ENCODE data around the gene CLEC4D.
"Not testable (repeated sequence)": the region's sequence is repeated elsewhere in the genome, so short reads cannot be mapped to it uniquely, and the experiment has no call there.

Gene CLEC4D

GRCh38 chr12:8513256-8513655 lies at the start of gene CLEC4D:
Gene CLEC4D (plus strand): TSS chr12:8513503. CDS start chr12:8513733, 230 bp downstream.
- no peak for DNase-seq (ENCODE audit: low read depth)

DNA sequence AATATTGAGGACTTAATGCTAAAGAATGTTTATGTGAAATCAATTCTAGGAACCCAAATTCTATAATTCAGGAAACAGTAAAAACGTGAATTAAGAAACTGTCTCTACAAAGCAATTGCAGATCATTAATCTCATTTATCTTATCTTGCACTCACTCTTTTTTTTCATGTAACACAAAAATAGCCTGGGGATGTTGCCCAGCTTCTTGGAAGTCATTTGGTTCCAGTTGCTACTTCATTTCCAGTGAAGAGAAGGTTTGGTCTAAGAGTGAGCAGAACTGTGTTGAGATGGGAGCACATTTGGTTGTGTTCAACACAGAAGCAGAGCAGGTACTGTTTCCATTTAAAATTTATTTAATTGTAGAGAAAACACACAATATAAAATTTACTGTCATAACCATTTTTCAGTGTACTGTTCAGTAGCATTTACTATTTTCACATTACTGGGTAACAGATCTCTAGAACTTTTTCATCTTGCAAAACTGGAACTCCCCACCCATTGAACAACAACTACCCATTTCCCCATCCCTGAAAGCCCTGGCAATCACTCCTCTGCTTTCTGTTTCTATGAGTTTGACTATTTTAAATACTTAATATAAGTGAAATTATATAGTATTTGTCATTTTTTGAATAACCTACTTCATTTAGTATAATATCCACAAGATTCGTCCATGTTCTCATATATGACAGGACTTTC lies 47.9 kb upstream of the CLEC4D start:
- DNase-seq (ENCODE audit: low read depth), result no peak

GRCh38 chr12:8466241-8466640 lies 47.1 kb upstream of the CLEC4D start:
- no peak for DNase-seq (ENCODE audit: low read depth)

- DNase-seq (ENCODE audit: low read depth), result no peak
Measured at GRCh38 chr12:8471090-8471489, 42.2 kb upstream of the CLEC4D start.

GRCh38 chr12:8475508-8476203 lies 37.6 kb upstream of the CLEC4D start:
- DNase-seq (ENCODE audit: low read depth), result no peak

DNA sequence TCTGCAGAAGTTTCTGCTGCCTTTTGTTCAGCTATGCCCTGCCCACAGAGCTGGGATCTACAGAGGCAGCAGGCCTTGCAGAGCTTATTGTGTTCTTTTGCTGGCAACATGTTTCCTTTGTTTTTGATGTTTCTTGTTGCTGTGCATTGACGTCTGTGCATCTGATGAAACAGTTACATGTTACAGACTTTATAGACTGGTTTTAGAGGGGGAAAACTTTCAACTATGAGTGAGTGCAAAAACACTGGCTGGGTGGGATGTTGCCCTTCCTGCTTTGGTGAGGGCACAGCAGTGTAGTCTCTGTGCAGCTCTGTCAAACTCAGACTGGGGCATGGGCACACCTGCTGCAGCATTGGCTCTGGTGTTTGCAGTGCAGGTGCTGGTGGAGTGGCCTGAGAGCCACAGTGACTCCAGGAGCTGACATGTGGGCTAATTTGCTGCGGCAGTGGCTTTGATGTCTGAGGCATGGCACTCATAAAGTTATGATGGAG lies 30.7 kb upstream of the CLEC4D start:
- no peak for DNase-seq (ENCODE audit: low read depth)

DNA sequence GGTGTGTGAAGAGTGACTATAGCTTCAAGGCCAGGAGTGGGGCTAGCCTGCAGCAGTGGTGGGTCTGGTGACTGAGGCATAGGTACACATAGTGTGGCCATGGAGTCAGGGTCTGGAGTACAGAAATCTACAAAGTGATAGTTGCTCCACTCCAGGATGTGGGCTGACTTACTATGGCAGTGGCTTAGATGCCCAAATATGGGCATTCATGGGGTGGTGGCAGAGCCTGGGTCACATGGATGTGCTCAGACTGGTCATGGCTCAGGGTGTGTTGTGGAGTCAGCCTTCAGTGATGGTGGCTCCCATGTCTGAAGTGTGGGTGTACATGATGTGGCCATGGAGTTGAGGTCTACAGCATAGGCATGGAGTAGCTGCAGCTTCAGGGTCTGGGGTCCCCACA lies 30.2 kb upstream of the CLEC4D start:
- DNase-seq (ENCODE audit: low read depth), result no peak

DNA sequence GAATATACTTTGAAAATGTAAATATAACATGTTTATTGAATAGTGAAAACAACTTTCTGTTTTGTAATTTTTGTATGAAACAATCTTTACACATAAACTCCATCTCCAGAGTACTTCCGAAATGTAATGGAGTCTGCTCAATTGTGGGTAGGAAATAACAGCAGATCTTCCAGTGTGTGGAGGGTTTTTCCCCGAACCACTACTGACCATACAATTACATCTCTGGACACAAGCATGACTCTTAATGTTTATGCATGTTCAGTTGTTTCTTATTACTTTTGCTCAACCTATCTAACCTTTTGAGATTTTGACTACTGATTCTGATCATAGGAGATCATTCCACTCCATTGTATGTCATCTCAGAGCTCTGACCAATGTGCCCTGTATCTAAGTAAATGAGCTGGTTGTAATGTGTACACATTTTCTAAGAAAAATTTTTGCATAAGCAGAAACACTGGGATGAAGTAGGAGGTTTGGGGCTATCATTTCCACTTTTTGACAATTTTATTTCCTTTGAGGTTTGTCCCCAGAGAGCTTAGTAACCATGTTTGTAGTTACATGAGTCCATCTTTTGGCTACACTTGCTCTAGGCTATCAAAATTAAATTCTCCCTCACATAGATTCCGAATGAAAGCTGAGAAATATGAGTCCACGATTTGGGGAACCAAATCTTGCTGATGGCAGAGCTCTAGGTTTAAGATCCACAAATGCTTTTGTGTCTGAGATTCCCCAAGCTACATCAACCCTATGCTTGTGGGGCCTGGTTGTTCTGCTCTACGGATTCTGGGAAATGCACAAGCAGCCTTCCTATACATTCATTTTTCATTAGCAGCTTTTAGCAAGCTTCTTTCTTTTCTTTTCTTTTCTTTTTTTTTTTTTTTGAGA lies 21.4 kb upstream of the CLEC4D start:
- no peak for DNase-seq (ENCODE audit: low read depth)

DNA sequence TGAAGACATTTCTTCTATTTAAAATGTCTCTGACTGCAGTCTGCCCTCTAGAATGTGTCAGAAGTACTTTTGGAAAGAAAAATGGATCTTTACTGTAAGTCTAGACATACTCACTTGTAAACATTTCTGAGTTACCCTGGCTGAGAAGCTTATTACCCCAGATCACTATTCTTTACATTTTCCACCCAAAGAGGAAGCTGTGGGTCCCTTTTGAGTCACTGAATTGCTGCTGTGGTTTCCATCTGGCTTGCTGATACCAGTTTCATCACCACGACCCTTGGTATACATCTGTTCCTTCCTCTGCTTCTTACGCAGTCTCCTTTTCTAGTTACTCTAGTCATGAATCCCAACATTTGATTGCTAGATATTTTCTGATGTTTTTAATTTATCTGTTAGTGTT lies 20.2 kb upstream of the CLEC4D start:
- DNase-seq (ENCODE audit: low read depth), result no peak

DNA sequence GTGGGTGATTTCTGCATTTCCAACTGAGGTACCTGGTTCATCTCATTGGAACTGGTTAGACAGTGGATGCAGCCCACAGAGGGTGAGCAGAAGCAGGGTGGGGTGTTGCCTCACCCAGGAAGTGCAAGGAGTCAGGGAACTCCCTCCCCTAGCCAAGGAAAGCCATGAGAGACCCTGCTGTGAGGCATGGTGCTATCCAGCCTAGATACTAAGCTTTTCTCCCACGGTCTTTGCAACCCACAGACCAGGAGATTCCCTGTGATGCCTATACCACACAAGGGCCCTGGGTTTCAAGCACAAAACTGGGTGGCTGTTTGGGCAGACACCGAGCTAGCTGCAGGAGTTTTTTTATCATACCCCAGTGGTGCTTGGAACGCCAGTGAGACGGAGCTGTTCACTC lies 17.6 kb upstream of the CLEC4D start:
- DNase-seq (ENCODE audit: low read depth), result not testable (repeated sequence)

GRCh38 chr12:8496074-8496473 lies 17.2 kb upstream of the CLEC4D start:
- not testable (repeated sequence) for DNase-seq (ENCODE audit: low read depth)

DNA sequence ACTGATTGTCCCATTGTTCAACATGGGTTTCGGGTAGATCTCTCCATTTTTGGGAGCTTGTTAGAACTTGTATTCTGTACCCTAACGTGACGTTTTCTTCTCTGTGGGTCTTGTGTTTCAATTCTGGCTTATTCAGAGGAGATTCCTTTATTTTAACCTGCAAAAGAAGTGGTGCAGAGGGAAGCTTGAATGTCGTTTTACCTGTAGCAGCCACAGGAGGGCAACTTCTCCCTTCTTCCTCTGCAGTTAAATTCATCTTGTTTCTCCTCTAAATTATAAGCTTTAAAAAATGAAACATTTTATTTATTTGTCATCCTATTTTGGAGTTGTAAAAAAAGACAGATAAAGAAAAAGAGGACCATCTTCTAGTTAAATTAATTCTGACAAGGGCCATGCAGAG lies 13.7 kb upstream of the CLEC4D start:
- DNase-seq (ENCODE audit: low read depth), result no peak

GRCh38 chr12:8501720-8502119 lies 11.6 kb upstream of the CLEC4D start:
- DNase-seq (ENCODE audit: low read depth), result no peak

DNA sequence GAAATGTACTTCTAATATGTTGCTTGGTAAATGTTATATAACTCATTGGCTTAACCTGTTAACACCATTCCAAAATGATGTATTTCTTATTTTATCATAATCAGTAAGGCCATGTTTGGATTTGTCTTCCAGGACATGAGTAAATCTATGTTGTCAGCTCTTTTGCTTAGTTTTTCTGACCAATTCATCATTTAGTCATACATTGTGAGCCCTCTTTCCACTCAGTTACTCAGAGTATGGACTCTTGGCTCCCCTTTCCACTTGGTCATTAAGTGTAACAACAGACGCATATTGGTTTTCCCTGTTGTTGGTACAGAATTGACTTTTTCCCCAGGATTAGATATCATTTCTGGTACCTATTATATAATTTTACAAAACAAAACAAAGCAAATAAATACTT lies 9.0 kb upstream of the CLEC4D start:
- DNase-seq (ENCODE audit: low read depth), result no peak

DNA sequence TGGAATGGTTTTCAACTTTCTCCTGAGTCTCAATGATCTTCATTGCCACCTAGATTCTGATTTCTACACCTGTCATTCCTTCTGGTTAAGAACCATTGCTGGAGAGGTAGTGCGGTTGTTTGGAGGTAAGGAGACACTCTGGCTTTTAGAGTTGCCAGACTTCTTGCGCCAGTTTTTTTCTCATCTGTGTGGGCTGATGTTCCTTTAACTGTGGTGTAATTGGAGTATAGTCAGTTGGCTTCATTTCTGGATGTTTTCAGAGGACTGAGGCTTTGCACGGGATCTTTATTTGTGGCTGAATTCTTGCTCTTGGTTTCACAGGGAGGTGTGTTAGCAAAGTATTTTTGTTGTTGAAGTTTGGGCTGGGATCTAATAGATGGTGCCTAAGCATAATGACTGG lies 5.7 kb upstream of the CLEC4D start:
- no peak for DNase-seq (ENCODE audit: low read depth)

- DNase-seq (ENCODE audit: low read depth), result no peak
Measured at GRCh38 chr12:8508223-8508622, 5.1 kb upstream of the CLEC4D start.

GRCh38 chr12:8508910-8509841 lies 4.1 kb upstream of the CLEC4D start:
- no peak for DNase-seq (ENCODE audit: low read depth)

DNA sequence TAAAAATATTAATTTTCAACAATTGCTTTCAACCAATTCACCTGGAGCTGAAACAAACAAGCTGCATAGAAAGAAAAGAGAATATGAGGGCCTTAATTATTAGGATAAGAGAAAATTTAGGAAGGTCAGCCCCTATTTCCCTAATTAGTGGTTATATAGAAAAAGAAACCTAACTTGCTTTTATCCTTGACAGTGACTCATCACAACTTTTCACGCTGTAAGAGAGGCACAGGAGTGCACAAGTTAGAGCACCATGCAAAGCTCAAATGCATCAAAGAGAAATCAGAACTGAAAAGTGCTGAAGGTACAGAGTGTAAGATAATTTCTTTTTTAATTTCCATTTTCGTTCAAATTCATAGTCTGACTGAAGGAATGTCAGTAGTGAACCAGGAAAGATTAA lies 4.7 kb downstream of the CLEC4D start:
- no peak for DNase-seq (ENCODE audit: low read depth)

- DNase-seq (ENCODE audit: low read depth), result no peak
Measured at GRCh38 chr12:8519171-8519570, 5.9 kb downstream of the CLEC4D start.

- DNase-seq (ENCODE audit: low read depth), result no peak
Measured at GRCh38 chr12:8527250-8528130, 14.2 kb downstream of the CLEC4D start.

GRCh38 chr12:8532045-8532444 lies 18.7 kb downstream of the CLEC4D start:
- no peak for DNase-seq (ENCODE audit: low read depth)
